Stimulated activated CD4-positive, alpha-beta T cell treated with anti-CD3 and anti-CD28 coated beads, Interleukin-2, amount 100 ng/mL, for 4 hours (primary cell): ENCODE measurements around the gene CCR2.
A peak's percentile ranks its signal among the peaks of the same experiment; 100 is the strongest.

ENCODE experiments used
- DNase-seq: peaks from one replicate; pipeline ENCODE4 v3.0.0-alpha.2; 2020; ENCODE audit warnings: low read depth

Gene CCR2

DNA sequence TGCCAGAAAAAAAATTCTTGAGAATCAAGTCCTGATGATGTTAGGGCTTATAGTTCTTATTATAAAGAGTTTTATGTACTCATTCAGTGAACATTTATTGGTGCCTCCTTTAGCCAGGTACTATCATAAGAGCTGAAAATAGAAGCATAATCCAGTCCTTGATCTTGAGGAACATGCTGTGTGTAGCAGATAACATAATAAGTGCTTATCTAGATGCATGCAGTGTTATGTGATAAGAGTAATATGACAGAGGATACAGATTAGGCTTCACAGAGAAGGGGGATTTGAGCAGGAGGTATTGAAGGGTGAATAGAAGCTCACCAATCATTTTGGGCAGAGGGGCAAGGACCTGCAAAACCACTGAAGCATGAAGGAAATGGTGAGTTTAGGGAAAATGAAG lies 1.1 kb downstream of the CCR2 start:
- no peak for DNase-seq

DNA sequence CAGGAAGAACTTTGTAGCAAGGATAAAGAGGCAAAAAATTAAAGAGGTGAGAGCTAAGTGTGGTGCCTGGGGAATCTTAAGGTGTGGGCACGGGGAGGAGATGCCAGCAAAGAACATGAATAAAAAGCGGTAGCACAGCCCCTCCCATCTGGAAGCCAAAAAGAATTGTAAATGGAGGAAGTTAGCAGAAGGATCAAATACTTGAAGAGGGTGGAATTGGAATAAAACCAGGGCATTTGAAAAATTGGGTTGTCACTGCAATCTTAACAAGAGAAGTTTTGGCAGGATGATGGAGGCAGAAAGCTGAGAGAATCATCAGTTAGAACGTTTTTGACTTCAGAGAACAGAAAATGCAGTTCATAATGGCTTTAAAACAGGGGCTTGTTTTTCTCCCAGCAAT lies 2.4 kb downstream of the CCR2 start:
- no peak for DNase-seq

DNA sequence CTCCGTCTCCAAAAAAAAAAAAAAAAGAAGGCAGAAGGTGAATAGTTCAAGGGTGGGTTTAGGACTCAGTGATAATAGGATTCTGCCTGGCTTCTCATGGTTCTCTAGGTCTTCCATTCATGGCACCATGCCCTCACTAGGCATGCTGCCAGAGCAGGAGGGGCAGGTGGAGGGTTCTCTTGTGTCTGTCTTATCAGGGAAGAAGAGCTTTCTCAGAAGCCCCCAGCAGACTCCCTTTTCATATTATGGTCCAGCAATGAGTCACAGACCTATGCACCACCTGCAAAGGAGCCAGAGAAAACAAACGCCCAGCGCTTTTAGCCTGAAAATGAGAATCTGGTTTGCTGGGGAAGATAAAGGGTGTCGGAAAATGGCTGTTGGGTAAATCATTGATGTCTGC lies 3.0 kb downstream of the CCR2 start:
- no peak for DNase-seq

DNA sequence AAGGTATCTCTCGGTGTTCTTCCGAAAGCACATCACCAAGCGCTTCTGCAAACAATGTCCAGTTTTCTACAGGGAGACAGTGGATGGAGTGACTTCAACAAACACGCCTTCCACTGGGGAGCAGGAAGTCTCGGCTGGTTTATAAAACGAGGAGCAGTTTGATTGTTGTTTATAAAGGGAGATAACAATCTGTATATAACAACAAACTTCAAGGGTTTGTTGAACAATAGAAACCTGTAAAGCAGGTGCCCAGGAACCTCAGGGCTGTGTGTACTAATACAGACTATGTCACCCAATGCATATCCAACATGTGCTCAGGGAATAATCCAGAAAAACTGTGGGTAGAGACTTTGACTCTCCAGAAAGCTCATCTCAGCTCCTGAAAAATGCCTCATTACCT lies 4.6 kb downstream of the CCR2 start:
- no peak for DNase-seq

DNA sequence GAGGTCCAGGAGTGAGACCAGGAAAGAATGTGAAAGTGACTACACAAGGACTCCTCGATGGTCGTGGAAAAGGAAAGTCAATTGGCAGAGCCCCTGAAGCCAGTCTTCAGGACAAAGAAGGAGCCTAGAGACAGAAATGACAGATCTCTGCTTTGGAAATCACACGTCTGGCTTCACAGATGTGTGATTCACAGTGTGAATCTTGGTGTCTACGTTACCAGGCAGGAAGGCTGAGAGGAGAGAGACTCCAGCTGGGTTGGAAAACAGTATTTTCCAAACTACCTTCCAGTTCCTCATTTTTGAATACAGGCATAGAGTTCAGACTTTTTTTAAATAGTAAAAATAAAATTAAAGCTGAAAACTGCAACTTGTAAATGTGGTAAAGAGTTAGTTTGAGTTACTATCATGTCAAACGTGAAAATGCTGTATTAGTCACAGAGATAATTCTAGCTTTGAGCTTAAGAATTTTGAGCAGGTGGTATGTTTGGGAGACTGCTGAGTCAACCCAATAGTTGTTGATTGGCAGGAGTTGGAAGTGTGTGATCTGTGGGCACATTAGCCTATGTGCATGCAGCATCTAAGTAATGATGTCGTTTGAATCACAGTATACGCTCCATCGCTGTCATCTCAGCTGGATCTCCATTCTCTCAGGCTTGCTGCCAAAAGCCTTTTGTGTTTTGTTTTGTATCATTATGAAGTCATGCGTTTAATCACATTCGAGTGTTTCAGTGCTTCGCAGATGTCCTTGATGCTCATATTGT lies 6.0 kb downstream of the CCR2 start:
- DNase-seq, result no peak

DNA sequence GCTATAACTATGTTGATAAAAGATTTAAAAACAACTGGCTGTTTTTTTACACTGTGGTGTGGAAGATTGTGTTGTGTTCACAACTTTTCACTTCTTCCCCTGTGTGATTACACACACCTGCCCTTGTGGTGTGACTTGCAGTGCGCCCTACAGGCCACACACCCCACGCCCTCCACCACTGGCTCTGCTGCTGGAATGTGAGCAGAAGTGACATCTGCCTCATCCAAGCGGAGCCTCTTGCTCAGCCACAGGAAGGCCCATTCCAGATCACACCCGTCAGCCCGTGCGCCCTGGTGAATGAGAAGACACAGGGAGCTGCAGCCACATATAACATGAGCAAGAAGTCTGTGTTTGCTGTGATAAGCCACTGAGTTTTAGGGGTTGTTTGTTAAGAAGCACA lies 7.0 kb downstream of the CCR2 start:
- DNase-seq, result no peak

- no peak for DNase-seq
Measured at GRCh38 chr3:46361408-46362283, 7.7 kb downstream of the CCR2 start.

GRCh38 chr3:46365041-46365440 lies 11.1 kb downstream of the CCR2 start:
- DNase-seq, result no peak

GRCh38 chr3:46365737-46366524 lies 12.0 kb downstream of the CCR2 start:
- DNase-seq, result no peak

DNA sequence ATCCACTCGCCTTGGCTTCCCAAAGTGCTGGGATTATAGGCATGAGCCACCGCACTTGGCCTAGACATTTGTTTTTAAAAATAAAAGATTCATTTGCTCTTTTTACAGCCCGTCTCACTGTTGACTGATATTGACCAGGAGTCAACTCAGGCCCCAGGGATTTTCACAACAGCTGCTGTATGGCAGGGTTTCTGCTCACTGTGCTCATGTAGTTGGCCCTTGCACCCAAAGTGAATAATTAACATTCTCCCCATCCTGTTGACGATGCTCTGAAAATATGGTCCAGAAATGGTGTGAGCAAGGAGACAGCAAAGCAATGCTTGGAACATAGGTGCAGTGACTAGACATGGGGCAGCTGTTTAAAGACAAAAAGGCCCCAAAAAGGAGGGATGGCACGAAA lies 13.9 kb downstream of the CCR2 start:
- no peak for DNase-seq

- DNase-seq, result peak; percentile 24
Measured at GRCh38 chr3:46368569-46368968, 14.7 kb downstream of the CCR2 start.

GRCh38 chr3:46369151-46369550 lies 15.2 kb downstream of the CCR2 start:
- no peak for DNase-seq

DNA sequence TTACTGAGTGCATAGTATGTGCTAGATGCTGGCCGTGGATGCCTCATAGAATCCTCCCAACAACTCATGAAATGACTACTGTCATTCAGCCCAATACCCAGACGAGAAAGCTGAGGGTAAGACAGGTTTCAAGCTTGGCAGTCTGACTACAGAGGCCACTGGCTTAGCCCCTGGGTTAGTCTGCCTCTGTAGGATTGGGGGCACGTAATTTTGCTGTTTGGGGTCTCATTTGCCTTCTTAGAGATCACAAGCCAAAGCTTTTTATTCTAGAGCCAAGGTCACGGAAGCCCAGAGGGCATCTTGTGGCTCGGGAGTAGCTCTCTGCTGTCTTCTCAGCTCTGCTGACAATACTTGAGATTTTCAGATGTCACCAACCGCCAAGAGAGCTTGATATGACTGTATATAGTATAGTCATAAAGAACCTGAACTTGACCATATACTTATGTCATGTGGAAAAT lies 15.8 kb downstream of the CCR2 start:
- DNase-seq, result no peak

DNA sequence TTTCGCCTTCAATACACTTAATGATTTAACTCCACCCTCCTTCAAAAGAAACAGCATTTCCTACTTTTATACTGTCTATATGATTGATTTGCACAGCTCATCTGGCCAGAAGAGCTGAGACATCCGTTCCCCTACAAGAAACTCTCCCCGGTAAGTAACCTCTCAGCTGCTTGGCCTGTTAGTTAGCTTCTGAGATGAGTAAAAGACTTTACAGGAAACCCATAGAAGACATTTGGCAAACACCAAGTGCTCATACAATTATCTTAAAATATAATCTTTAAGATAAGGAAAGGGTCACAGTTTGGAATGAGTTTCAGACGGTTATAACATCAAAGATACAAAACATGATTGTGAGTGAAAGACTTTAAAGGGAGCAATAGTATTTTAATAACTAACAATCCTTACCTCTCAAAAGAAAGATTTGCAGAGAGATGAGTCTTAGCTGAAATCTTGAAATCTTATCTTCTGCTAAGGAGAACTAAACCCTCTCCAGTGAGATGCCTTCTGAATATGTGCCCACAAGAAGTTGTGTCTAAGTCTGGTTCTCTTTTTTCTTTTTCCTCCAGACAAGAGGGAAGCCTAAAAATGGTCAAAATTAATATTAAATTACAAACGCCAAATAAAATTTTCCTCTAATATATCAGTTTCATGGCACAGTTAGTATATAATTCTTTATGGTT lies 17.1 kb downstream of the CCR2 start, which contains the start of gene CCR5:
Gene CCR5 (plus strand): TSS at position 108 of the 680 bp plus-strand sequence. CDS start 1,957 bp downstream, outside the sequence.
- DNase-seq, result no peak

DNA sequence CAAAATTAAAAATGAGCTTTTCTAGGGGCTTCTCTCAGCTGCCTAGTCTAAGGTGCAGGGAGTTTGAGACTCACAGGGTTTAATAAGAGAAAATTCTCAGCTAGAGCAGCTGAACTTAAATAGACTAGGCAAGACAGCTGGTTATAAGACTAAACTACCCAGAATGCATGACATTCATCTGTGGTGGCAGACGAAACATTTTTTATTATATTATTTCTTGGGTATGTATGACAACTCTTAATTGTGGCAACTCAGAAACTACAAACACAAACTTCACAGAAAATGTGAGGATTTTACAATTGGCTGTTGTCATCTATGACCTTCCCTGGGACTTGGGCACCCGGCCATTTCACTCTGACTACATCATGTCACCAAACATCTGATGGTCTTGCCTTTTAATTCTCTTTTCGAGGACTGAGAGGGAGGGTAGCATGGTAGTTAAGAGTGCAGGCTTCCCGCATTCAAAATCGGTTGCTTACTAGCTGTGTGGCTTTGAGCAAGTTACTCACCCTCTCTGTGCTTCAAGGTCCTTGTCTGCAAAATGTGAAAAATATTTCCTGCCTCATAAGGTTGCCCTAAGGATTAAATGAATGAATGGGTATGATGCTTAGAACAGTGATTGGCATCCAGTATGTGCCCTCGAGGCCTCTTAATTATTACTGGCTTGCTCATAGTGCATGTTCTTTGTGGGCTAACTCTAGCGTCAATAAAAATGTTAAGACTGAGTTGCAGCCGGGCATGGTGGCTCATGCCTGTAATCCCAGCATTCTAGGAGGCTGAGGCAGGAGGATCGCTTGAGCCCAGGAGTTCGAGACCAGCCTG lies 17.8 kb downstream of the CCR2 start:
- DNase-seq, result no peak

DNA sequence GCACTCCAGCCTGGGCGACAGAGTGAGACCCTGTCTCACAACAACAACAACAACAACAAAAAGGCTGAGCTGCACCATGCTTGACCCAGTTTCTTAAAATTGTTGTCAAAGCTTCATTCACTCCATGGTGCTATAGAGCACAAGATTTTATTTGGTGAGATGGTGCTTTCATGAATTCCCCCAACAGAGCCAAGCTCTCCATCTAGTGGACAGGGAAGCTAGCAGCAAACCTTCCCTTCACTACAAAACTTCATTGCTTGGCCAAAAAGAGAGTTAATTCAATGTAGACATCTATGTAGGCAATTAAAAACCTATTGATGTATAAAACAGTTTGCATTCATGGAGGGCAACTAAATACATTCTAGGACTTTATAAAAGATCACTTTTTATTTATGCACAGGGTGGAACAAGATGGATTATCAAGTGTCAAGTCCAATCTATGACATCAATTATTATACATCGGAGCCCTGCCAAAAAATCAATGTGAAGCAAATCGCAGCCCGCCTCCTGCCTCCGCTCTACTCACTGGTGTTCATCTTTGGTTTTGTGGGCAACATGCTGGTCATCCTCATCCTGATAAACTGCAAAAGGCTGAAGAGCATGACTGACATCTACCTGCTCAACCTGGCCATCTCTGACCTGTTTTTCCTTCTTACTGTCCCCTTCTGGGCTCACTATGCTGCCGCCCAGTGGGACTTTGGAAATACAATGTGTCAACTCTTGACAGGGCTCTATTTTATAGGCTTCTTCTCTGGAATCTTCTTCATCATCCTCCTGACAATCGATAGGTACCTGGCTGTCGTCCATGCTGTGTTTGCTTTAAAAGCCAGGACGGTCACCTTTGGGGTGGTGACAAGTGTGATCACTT lies 18.8 kb downstream of the CCR2 start:
- no peak for DNase-seq

- no peak for DNase-seq
Measured at GRCh38 chr3:46374755-46375154, 20.8 kb downstream of the CCR2 start.

DNA sequence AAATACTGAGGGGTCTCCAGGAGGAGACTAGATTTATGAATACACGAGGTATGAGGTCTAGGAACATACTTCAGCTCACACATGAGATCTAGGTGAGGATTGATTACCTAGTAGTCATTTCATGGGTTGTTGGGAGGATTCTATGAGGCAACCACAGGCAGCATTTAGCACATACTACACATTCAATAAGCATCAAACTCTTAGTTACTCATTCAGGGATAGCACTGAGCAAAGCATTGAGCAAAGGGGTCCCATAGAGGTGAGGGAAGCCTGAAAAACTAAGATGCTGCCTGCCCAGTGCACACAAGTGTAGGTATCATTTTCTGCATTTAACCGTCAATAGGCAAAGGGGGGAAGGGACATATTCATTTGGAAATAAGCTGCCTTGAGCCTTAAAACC lies 21.3 kb downstream of the CCR2 start:
- DNase-seq, result no peak

GRCh38 chr3:46375814-46376213 lies 21.9 kb downstream of the CCR2 start:
- no peak for DNase-seq

DNA sequence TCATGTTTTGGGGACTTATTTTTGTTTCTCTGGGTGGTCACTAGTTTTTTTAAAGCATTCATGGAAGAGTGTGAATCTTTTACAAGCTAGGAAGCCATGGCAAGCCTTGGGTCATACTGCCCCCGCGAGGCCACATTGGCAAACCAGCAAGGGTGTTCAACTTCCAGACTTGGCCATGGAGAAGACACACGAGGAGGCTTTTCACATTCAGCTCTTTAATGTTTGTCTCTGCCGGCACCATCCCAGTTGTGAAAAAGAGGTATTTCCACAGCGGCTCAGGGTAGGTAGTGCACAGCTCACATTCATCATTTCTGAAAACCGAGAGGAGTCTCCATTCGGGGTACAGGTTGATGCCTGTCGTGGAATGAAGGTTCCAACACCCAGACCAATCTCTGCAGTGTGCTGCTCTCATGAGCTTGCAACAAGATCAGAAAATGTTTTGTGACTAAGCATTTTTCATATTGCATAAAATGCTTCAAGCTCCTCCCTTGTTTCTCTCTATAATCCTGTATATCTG lies 24.6 kb downstream of the CCR2 start:
- DNase-seq, result peak; percentile 29
